HFFc6 (cell line): ENCODE measurements around the gene SLC18A3. TPM values are rescaled to one million over a fixed set of nuclear protein-coding genes. Genes with fewer than 3 reads are reported as not detected.
A peak's percentile ranks its signal among the peaks of the same experiment; 100 is the strongest.

Experiments used
- DNase-seq: peaks from one replicate; pipeline ENCODE4 v3.0.0-alpha.2; 2018
- H3K27ac Mint-ChIP-seq: 2 replicates; pipeline ENCODE4 v1.8.0; 2020; ENCODE audit warnings: mild to moderate bottlenecking, mixed read lengths
- H3K27me3 Mint-ChIP-seq: 2 replicates; pipeline ENCODE4 v1.8.0; 2021; ENCODE audit warnings: mild to moderate bottlenecking, moderate library complexity, mixed read lengths; ENCODE audit not compliant: insufficient read depth
- H3K36me3 Mint-ChIP-seq: 2 replicates; pipeline ENCODE4 v1.8.0; 2021; ENCODE audit warnings: low read depth, mixed read lengths
- H3K4me1 Mint-ChIP-seq: 2 replicates; pipeline ENCODE4 v1.8.0; 2020; ENCODE audit warnings: low read depth, mixed read lengths
- H3K4me3 Mint-ChIP-seq: 2 replicates; pipeline ENCODE4 v1.8.0; 2020; ENCODE audit warnings: mild to moderate bottlenecking, moderate library complexity, mixed read lengths
- H3K9me3 Mint-ChIP-seq: 2 replicates; pipeline ENCODE4 v1.8.0; 2020; ENCODE audit warnings: mild to moderate bottlenecking, mixed read lengths
- total RNA-seq, 6 experiments: library from RNA; stranded (reverse); fragmentation: NEBNext Ultra II Directional; extraction: Animal tissue kit (Norgen Biotek cat#: 25700); gene quantifications; 2 replicates in 1 of 6; 3 replicates in 5 of 6; pipeline ENCODE4 v1.2.3, GENCODE V29; 2021
- TF ChIP-seq, protein P1 (sequence below): fragments of 200-600 bp; sonication (generic); IDR thresholded peaks from 2 replicates; pipeline ENCODE4 v1.5.0; 2021; ENCODE audit warnings: antibody characterized with exemption, mild to moderate bottlenecking

The SLC18A3 gene
- total RNA-seq, 6 experiments from 2014 or later: not detected

DNA sequence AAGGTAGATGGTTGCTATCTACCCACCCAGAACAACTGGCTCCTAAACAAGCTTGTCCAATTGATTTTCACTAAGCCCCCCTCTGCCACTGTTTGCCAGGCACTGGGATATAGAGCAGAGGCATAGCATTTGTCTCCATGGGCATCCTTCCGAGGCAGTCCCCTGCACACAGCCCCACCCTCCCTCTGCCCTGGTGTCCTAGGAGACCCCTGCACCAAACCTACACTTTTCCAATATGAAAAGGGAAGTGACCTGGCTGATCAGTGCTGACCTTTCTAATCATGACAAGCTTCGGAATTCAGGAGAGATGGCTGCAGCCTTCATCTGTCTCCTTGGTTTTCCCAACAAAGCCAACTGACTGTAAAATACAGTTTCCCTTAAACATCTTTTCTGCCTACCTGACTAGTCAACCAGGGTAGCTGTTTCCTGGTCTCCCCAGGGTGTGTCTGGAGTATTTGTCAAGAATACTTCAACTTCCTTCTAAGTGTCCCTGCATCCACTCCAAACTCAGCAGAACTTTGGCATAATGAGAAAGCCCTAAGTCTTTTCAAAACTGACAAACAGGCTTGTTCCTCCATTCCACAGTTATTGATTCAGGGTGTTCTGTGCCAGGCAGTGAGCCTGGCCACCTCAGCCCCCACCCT lies 7.6 kb upstream of the SLC18A3 start:
- peaks cover 20% of the 10 kb centered on the region for H3K27me3 Mint-ChIP-seq
- H3K4me3 Mint-ChIP-seq: no peak overlapping the region
- peaks cover 56% of the 10 kb centered on the region for H3K4me1 Mint-ChIP-seq
- TF ChIP-seq, protein P1, sequence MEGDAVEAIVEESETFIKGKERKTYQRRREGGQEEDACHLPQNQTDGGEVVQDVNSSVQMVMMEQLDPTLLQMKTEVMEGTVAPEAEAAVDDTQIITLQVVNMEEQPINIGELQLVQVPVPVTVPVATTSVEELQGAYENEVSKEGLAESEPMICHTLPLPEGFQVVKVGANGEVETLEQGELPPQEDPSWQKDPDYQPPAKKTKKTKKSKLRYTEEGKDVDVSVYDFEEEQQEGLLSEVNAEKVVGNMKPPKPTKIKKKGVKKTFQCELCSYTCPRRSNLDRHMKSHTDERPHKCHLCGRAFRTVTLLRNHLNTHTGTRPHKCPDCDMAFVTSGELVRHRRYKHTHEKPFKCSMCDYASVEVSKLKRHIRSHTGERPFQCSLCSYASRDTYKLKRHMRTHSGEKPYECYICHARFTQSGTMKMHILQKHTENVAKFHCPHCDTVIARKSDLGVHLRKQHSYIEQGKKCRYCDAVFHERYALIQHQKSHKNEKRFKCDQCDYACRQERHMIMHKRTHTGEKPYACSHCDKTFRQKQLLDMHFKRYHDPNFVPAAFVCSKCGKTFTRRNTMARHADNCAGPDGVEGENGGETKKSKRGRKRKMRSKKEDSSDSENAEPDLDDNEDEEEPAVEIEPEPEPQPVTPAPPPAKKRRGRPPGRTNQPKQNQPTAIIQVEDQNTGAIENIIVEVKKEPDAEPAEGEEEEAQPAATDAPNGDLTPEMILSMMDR: no peak
- peak overlapping the region; percentile 57; the same call in 1 of the 2 replicates for H3K27ac Mint-ChIP-seq
- H3K36me3 Mint-ChIP-seq: no peaks in the 10 kb centered on the region
- DNase-seq: no peak
- no peaks in the 10 kb centered on the region for H3K9me3 Mint-ChIP-seq

DNA sequence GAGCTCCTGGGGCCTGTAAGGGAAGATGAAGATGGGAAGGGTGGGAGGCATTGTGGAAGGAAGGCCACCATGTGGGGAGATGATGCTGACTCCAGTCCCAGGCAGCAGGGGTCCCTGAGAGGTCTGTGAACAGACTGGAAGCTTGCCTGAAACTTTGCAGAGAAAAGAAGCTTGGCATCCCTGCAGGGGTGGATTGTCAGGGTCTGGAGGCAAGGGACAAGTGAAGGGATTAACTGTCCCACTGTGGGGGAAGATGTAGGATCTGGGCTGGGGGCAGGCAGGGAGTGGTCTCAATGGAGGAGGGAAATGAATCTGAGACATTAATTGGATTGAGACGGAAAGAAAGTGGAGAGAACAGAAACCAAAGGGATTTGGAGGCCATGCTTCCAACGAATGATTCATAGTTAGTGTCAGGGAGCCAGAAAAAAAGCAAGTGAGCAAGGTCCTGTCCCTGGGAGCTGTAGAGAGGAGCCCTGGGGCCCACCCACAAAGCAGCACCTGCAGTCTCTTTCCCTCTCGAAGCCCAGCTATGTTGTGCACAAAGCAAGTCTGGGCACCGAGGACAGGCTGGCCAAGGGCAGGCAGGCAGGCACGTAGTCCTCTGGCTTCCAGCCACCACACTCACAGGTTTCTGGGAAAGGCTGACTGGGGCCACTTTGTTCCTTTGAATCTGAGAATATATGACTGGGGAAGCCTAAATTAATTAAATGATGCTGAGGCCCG lies 4.7 kb upstream of the SLC18A3 start:
- peaks cover 43% of the 10 kb centered on the region for H3K27me3 Mint-ChIP-seq
- no peak overlapping the region for H3K4me3 Mint-ChIP-seq
- H3K27ac Mint-ChIP-seq: no peak overlapping the region
- TF ChIP-seq, protein P1: no peak
- H3K4me1 Mint-ChIP-seq: peaks cover 27% of the 10 kb centered on the region
- DNase-seq: no peak
- H3K36me3 Mint-ChIP-seq: no peaks in the 10 kb centered on the region
- no peaks in the 10 kb centered on the region for H3K9me3 Mint-ChIP-seq

DNA sequence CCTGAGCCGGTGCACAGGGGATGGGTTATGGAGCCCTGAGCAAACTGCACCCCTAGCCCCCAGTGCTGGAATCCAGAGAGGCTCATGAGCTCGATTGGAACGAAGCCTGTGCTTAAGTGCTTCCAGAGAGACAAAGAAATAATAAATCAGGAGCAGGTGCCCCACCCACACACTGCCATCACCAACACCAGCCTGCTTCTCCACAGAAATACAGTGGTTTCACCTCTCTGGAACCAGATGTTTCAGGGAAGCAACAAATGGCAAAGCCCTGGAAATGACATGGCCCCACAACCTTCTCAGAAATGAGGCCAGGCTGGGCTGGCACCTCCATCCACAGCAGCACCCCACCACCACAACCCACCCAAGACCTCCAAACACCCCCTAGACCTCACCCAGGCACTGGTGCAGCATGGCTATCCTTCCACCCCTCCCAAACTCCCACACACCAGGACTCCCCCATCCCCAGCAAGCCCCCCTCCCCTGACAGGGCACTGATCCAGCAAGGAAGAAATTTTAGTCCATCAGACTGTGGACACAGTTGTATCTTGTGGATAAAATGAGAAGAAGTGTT lies 4.1 kb upstream of the SLC18A3 start:
- H3K27me3 Mint-ChIP-seq: peaks cover 47% of the 10 kb centered on the region
- TF ChIP-seq, protein P1: no peak
- H3K36me3 Mint-ChIP-seq: 0 out of 2 replicates have a peak, but pooled peaks cover under 1% of the 10 kb centered on the region
- no peak overlapping the region for H3K27ac Mint-ChIP-seq
- H3K4me1 Mint-ChIP-seq: peaks cover 21% of the 10 kb centered on the region
- no peak for DNase-seq
- no peaks in the 10 kb centered on the region for H3K9me3 Mint-ChIP-seq
- H3K4me3 Mint-ChIP-seq: no peak overlapping the region

DNA sequence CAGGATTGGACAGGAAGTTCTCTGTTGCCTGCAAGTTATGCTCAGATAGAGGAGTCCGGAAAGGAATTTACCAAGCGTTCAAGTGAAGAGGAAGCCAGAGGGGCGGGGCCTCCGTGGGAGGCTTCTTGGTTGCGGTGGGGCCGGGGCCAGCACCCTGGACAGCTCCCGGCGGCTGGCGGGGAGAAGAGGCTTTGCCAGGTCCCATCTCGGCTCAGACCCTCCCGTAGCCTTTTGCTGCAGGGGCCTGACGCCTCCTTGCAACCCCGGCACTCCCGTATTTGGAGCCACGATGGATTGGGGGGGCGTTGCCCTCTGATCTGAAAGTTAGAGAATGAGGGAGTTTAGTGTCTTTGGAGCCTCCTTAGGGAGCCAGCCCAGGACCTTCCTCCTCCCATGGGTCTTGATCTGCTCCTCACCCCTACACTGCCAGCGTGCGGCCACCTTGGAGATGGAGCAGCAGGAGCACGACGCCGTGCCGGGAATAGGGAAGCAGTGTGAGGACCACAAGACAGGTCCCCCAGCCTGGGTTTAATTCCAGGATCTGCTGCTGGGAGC lies 3.1 kb upstream of the SLC18A3 start:
- H3K9me3 Mint-ChIP-seq: peaks cover 8% of the 10 kb centered on the region
- TF ChIP-seq, protein P1: no peak
- no peak overlapping the region for H3K27ac Mint-ChIP-seq
- H3K4me3 Mint-ChIP-seq: no peak overlapping the region
- H3K4me1 Mint-ChIP-seq: peaks cover 11% of the 10 kb centered on the region
- peaks cover 11% of the 10 kb centered on the region; the same call in 1 of the 2 replicates for H3K36me3 Mint-ChIP-seq
- peaks cover 53% of the 10 kb centered on the region for H3K27me3 Mint-ChIP-seq
- peak; percentile 41 for DNase-seq

DNA sequence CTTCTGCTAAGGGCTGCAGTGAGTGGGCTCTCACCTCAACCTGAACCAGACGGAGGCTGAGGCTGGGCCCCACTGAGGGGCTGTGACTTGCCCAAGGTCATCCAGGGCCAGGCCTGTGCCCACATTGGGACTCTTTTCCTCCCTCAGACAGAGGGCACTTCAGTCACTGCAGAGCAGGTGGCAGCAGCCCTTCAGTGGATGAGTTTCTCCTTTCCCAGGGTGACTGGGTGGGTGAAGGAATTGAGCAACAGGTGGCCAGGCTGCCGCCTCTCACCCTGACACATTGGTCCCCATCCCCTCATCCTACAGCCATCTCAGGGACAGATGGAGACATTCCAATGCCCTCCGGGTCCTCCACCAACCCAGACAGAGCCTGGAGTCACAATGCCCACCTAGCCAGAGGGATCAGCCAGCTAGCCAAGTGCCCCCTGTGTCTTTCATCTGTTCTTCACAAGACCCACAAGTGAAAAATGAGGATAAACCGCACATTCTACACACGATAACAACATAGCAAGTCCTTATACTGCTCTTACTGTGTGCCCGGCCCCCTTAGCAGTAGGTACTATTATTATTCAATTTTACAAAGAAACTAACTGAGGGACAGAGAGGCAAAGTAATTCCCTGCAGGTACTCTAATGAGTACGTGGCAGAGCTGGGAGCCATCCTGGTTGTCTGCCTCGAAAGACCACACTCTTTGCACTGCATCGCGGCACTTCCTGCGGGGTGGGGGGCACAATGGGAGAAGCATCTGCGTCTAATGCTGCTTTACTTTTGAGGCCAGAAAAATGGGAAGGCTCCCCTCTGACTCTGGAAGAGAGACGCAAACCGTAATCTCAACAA lies 1.7 kb upstream of the SLC18A3 start:
- peaks cover 13% of the 10 kb centered on the region for H3K9me3 Mint-ChIP-seq
- peaks cover 8% of the 10 kb centered on the region for H3K4me1 Mint-ChIP-seq
- peaks cover 65% of the 10 kb centered on the region for H3K27me3 Mint-ChIP-seq
- no peak overlapping the region for H3K27ac Mint-ChIP-seq
- TF ChIP-seq, protein P1: no peak
- DNase-seq: no peak
- no peak overlapping the region for H3K4me3 Mint-ChIP-seq
- H3K36me3 Mint-ChIP-seq: peaks cover 13% of the 10 kb centered on the region; the same call in 1 of the 2 replicates
